ENCODE measurements around the gene PHTF2. TPM values are rescaled to one million over a fixed set of nuclear protein-coding genes. Genes with fewer than 3 reads are reported as not detected.
"Not testable (repeated sequence)": the region's sequence is repeated elsewhere in the genome, so short reads cannot be mapped to it uniquely, and the experiment has no call there.

Gene PHTF2
- total RNA-seq, 1 experiment from 2014 or later, result 52.0 TPM

DNA sequence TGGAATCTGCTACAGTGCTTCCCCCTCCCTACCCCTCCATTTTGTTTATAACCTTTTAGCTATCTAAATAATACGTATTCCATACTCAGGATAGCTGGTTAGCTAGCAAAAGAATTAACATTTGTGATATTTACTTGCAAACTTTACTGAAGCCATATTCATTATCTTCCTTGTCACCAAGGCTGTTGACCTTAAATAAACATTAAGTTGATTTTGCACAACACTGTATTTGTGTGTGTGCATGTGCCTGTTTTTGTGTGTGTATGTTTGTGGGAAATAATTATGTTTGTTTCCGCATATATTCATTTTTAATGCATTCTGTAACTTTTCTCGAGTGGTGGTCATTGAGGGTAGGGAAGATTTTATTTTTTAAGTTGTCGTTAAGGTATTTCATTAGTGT lies 16.2 kb upstream of the PHTF2 start:
- no peaks in the 10 kb centered on the region for H3K79me2 ChIP-seq (ENCODE audit: low read depth)
- TF ChIP-seq, protein P1, sequence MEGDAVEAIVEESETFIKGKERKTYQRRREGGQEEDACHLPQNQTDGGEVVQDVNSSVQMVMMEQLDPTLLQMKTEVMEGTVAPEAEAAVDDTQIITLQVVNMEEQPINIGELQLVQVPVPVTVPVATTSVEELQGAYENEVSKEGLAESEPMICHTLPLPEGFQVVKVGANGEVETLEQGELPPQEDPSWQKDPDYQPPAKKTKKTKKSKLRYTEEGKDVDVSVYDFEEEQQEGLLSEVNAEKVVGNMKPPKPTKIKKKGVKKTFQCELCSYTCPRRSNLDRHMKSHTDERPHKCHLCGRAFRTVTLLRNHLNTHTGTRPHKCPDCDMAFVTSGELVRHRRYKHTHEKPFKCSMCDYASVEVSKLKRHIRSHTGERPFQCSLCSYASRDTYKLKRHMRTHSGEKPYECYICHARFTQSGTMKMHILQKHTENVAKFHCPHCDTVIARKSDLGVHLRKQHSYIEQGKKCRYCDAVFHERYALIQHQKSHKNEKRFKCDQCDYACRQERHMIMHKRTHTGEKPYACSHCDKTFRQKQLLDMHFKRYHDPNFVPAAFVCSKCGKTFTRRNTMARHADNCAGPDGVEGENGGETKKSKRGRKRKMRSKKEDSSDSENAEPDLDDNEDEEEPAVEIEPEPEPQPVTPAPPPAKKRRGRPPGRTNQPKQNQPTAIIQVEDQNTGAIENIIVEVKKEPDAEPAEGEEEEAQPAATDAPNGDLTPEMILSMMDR (conservative IDR thresholded peaks at IDR 0.05), result no peak
- TF ChIP-seq EZH2 (IDR thresholded peaks at IDR 0.05; ENCODE audit: low read depth), result no peak
- 0 out of 2 replicates have a peak, but pooled peaks cover 4% of the 10 kb centered on the region for H3F3A ChIP-seq (ENCODE audit: insufficient read depth, low read depth)
- intact Hi-C loops (cut with micrococcal nuclease; ENCODE audit: unreplicated experiment), result no loop called here
- H4K20me1 ChIP-seq (ENCODE audit: insufficient read depth), result peaks cover 3% of the 10 kb centered on the region; the same call in 1 of the 2 replicates
- no peaks in the 10 kb centered on the region for H3K9me3 ChIP-seq (ENCODE audit: insufficient read depth, low read depth)
- POLR2A ChIA-PET (ENCODE audit: unreplicated experiment), result no interaction called here
- H3K27ac ChIP-seq, result no peak overlapping the region
- BruUV-seq (replicated peaks), result no TSS peak
- no peak overlapping the region for H3K4me2 ChIP-seq
- H3K4me3 ChIP-seq, result no peak overlapping the region
- CTCF ChIA-PET, result no interaction called here
- H3K9me2 ChIP-seq (ENCODE audit: insufficient read depth), result no peaks in the 10 kb centered on the region
- H3K4me1 ChIP-seq (replicated peaks; ENCODE audit: insufficient read depth), result no peaks in the 10 kb centered on the region
- H3K27me3 ChIP-seq (ENCODE audit: insufficient read depth, low read depth), result no peaks in the 10 kb centered on the region
- peaks cover 1% of the 10 kb centered on the region; the same call in 1 of the 2 replicates for H3K36me3 ChIP-seq (ENCODE audit: low read depth)
- no peak overlapping the region for H2AFZ ChIP-seq
- DNase-seq, result no peak

DNA sequence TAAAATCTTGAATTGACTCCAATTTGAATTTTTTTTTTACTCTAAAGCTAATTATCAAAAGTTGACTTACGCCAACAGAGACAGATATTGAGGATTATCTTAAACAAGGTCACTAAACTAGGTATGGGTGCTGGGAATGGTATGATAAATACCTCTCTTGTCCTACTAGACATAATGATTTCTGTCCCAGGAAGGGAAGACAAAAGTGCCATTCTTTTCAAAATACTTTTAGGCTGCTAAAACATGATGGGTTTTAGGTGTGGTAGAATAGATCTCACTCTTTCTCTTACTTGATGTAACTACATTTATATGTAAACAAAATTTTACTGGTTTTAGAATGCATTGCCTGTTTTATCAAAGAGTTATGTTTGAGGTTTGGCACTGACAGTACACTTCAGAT lies 15.5 kb upstream of the PHTF2 start:
- H3K36me3 ChIP-seq (ENCODE audit: low read depth), result no peaks in the 10 kb centered on the region; the same call in 1 of the 2 replicates
- no peaks in the 10 kb centered on the region for H3K9me2 ChIP-seq (ENCODE audit: insufficient read depth)
- H3K27me3 ChIP-seq (ENCODE audit: insufficient read depth, low read depth), result no peaks in the 10 kb centered on the region
- DNase-seq, result no peak
- H3K4me3 ChIP-seq, result no peak overlapping the region
- H2AFZ ChIP-seq, result no peak overlapping the region
- H3K27ac ChIP-seq, result no peak overlapping the region
- intact Hi-C loops (cut with micrococcal nuclease; ENCODE audit: unreplicated experiment), result no loop called here
- TF ChIP-seq EZH2 (IDR thresholded peaks at IDR 0.05; ENCODE audit: low read depth), result no peak
- TF ChIP-seq, protein P1 (conservative IDR thresholded peaks at IDR 0.05), result no peak
- peaks cover 3% of the 10 kb centered on the region; the same call in 1 of the 2 replicates for H4K20me1 ChIP-seq (ENCODE audit: insufficient read depth)
- POLR2A ChIA-PET (ENCODE audit: unreplicated experiment), result interaction anchor here (0.6 kb wide), 1 partner anchor 1505 kb away, joined by 6 read pairs; no protein-coding TSS in a partner anchor
- H3F3A ChIP-seq (ENCODE audit: insufficient read depth, low read depth), result 0 out of 2 replicates have a peak, but pooled peaks cover 4% of the 10 kb centered on the region
- no TSS peak for BruUV-seq (replicated peaks)
- CTCF ChIA-PET, result no interaction called here
- H3K4me2 ChIP-seq, result no peak overlapping the region
- no peaks in the 10 kb centered on the region for H3K9me3 ChIP-seq (ENCODE audit: insufficient read depth, low read depth)
- H3K79me2 ChIP-seq (ENCODE audit: low read depth), result no peaks in the 10 kb centered on the region
- no peaks in the 10 kb centered on the region for H3K4me1 ChIP-seq (replicated peaks; ENCODE audit: insufficient read depth)

DNA sequence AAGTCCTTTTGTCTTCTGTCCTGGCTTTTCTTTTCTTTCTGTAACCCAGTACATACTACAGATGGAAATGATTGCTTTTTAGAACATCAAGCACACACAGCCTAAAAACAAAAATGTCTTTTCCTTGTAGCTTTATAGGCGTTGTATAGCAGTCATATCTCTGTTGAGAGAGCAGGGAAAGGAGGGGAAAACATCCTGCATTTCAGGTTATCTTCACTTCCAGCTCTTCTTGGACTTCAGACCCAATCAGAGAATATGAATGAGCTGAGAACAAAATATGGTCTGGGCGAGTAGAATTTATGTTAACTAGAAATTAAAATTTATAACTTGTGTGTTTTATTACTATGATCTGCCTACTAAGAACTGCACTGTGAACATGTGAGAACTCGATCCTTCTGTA lies 15.0 kb upstream of the PHTF2 start:
- intact Hi-C loops (cut with micrococcal nuclease; ENCODE audit: unreplicated experiment), result no loop called here
- H3K4me2 ChIP-seq, result no peak overlapping the region
- CTCF ChIA-PET, result no interaction called here
- no peaks in the 10 kb centered on the region for H3K4me1 ChIP-seq (replicated peaks; ENCODE audit: insufficient read depth)
- H3K9me2 ChIP-seq (ENCODE audit: insufficient read depth), result no peaks in the 10 kb centered on the region
- H3F3A ChIP-seq (ENCODE audit: insufficient read depth, low read depth), result 0 out of 2 replicates have a peak, but pooled peaks cover 4% of the 10 kb centered on the region
- no peak overlapping the region for H3K4me3 ChIP-seq
- H3K27me3 ChIP-seq (ENCODE audit: insufficient read depth, low read depth), result no peaks in the 10 kb centered on the region
- no peaks in the 10 kb centered on the region for H3K79me2 ChIP-seq (ENCODE audit: low read depth)
- H3K36me3 ChIP-seq (ENCODE audit: low read depth), result no peaks in the 10 kb centered on the region
- POLR2A ChIA-PET (ENCODE audit: unreplicated experiment), result interaction anchor here (0.6 kb wide), 1 partner anchor 1506 kb away, joined by 6 read pairs; no protein-coding TSS in a partner anchor
- no TSS peak for BruUV-seq (replicated peaks)
- TF ChIP-seq EZH2 (IDR thresholded peaks at IDR 0.05; ENCODE audit: low read depth), result no peak
- TF ChIP-seq, protein P1 (conservative IDR thresholded peaks at IDR 0.05), result no peak
- no peaks in the 10 kb centered on the region for H3K9me3 ChIP-seq (ENCODE audit: insufficient read depth, low read depth)
- H2AFZ ChIP-seq, result no peak overlapping the region
- peaks cover 3% of the 10 kb centered on the region; the same call in 1 of the 2 replicates for H4K20me1 ChIP-seq (ENCODE audit: insufficient read depth)
- no peak overlapping the region for H3K27ac ChIP-seq
- no peak for DNase-seq

DNA sequence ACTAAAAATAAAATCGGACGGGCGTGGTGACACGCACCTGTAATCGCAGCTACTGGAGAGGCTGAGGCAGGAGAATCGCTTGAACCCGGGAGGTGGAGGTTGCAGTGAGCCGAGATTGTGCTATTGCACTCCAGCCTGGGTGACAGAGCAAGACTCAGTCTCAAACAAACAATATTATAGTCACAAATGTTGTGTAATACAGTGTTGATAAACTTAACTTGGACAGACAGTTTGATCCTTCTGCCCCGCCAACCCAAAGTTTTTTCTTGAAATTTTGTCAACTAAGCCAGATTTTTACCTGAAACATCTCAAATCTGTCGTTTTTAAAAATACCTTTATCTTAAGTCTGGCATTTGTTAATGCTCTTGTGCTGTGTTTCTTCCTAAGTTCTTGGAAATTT lies 14.1 kb upstream of the PHTF2 start:
- H3K4me1 ChIP-seq (replicated peaks; ENCODE audit: insufficient read depth); H4K20me1 ChIP-seq (ENCODE audit: insufficient read depth); BruUV-seq (replicated peaks); H3K79me2 ChIP-seq (ENCODE audit: low read depth); H3F3A ChIP-seq (ENCODE audit: insufficient read depth, low read depth); H3K27me3 ChIP-seq (ENCODE audit: insufficient read depth, low read depth); intact Hi-C loops (cut with micrococcal nuclease; ENCODE audit: unreplicated experiment); H3K4me2 ChIP-seq; H3K9me3 ChIP-seq (ENCODE audit: insufficient read depth, low read depth); H3K36me3 ChIP-seq (ENCODE audit: low read depth); H3K4me3 ChIP-seq; DNase-seq; H3K27ac ChIP-seq; H2AFZ ChIP-seq; CTCF ChIA-PET; H3K9me2 ChIP-seq (ENCODE audit: insufficient read depth); POLR2A ChIA-PET (ENCODE audit: unreplicated experiment): not testable (repeated sequence)

Data from PC-9 (cell line).